ENCODE measurements around the gene CWF19L1. TPM values are rescaled to one million over a fixed set of nuclear protein-coding genes. Genes with fewer than 3 reads are reported as not detected.
A peak's percentile ranks its signal among the peaks of the same experiment; 100 is the strongest.

The CWF19L1 gene
- total and polyA plus RNA-seq, 2 of the 13 experiments (the other 11 are each of a cell fraction or from before 2014, with no cell fraction given), result 13.6 to 42.1 TPM

GRCh38 chr10:100186253-100187212 lies 80.9 kb downstream of the CWF19L1 start (continued):
- TF ChIP-seq, protein P1, sequence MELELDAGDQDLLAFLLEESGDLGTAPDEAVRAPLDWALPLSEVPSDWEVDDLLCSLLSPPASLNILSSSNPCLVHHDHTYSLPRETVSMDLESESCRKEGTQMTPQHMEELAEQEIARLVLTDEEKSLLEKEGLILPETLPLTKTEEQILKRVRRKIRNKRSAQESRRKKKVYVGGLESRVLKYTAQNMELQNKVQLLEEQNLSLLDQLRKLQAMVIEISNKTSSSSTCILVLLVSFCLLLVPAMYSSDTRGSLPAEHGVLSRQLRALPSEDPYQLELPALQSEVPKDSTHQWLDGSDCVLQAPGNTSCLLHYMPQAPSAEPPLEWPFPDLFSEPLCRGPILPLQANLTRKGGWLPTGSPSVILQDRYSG (CRISPR knock-in tag; IDR thresholded peaks at IDR 0.05), result no peak
- TF ChIP-seq, protein P2, sequence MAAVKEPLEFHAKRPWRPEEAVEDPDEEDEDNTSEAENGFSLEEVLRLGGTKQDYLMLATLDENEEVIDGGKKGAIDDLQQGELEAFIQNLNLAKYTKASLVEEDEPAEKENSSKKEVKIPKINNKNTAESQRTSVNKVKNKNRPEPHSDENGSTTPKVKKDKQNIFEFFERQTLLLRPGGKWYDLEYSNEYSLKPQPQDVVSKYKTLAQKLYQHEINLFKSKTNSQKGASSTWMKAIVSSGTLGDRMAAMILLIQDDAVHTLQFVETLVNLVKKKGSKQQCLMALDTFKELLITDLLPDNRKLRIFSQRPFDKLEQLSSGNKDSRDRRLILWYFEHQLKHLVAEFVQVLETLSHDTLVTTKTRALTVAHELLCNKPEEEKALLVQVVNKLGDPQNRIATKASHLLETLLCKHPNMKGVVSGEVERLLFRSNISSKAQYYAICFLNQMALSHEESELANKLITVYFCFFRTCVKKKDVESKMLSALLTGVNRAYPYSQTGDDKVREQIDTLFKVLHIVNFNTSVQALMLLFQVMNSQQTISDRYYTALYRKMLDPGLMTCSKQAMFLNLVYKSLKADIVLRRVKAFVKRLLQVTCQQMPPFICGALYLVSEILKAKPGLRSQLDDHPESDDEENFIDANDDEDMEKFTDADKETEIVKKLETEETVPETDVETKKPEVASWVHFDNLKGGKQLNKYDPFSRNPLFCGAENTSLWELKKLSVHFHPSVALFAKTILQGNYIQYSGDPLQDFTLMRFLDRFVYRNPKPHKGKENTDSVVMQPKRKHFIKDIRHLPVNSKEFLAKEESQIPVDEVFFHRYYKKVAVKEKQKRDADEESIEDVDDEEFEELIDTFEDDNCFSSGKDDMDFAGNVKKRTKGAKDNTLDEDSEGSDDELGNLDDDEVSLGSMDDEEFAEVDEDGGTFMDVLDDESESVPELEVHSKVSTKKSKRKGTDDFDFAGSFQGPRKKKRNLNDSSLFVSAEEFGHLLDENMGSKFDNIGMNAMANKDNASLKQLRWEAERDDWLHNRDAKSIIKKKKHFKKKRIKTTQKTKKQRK (IDR thresholded peaks at IDR 0.05; ENCODE audit: low read length), result no peak
- TF ChIP-seq FOSL1 (CRISPR knock-in tag; IDR thresholded peaks at IDR 0.05; ENCODE audit: borderline replicate concordance), result no peak
- TF ChIP-seq, protein P3, sequence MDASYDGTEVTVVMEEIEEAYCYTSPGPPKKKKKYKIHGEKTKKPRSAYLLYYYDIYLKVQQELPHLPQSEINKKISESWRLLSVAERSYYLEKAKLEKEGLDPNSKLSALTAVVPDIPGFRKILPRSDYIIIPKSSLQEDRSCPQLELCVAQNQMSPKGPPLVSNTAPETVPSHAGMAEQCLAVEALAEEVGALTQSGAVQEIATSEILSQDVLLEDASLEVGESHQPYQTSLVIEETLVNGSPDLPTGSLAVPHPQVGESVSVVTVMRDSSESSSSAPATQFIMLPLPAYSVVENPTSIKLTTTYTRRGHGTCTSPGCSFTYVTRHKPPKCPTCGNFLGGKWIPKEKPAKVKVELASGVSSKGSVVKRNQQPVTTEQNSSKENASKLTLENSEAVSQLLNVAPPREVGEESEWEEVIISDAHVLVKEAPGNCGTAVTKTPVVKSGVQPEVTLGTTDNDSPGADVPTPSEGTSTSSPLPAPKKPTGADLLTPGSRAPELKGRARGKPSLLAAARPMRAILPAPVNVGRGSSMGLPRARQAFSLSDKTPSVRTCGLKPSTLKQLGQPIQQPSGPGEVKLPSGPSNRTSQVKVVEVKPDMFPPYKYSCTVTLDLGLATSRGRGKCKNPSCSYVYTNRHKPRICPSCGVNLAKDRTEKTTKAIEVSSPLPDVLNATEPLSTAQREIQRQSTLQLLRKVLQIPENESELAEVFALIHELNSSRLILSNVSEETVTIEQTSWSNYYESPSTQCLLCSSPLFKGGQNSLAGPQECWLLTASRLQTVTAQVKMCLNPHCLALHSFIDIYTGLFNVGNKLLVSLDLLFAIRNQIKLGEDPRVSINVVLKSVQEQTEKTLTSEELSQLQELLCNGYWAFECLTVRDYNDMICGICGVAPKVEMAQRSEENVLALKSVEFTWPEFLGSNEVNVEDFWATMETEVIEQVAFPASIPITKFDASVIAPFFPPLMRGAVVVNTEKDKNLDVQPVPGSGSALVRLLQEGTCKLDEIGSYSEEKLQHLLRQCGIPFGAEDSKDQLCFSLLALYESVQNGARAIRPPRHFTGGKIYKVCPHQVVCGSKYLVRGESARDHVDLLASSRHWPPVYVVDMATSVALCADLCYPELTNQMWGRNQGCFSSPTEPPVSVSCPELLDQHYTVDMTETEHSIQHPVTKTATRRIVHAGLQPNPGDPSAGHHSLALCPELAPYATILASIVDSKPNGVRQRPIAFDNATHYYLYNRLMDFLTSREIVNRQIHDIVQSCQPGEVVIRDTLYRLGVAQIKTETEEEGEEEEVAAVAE (CRISPR knock-in tag; IDR thresholded peaks at IDR 0.05; ENCODE audit: borderline replicate concordance), result no peak; the same call in 1 of the 2 replicates
- no peak for TF ChIP-seq TOPORS (CRISPR knock-in tag; IDR thresholded peaks at IDR 0.05)
- TF ChIP-seq ZNF746 (CRISPR knock-in tag; IDR thresholded peaks at IDR 0.05), result peak; percentile 46; the same call in 1 of the 2 replicates
- no peak for TF ChIP-seq ZNF24 (IDR thresholded peaks at IDR 0.05)
- TF ChIP-seq, protein P4, sequence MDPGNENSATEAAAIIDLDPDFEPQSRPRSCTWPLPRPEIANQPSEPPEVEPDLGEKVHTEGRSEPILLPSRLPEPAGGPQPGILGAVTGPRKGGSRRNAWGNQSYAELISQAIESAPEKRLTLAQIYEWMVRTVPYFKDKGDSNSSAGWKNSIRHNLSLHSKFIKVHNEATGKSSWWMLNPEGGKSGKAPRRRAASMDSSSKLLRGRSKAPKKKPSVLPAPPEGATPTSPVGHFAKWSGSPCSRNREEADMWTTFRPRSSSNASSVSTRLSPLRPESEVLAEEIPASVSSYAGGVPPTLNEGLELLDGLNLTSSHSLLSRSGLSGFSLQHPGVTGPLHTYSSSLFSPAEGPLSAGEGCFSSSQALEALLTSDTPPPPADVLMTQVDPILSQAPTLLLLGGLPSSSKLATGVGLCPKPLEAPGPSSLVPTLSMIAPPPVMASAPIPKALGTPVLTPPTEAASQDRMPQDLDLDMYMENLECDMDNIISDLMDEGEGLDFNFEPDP (CRISPR knock-in tag; conservative IDR thresholded peaks at IDR 0.05), result no peak
- TF ChIP-seq, protein P5, sequence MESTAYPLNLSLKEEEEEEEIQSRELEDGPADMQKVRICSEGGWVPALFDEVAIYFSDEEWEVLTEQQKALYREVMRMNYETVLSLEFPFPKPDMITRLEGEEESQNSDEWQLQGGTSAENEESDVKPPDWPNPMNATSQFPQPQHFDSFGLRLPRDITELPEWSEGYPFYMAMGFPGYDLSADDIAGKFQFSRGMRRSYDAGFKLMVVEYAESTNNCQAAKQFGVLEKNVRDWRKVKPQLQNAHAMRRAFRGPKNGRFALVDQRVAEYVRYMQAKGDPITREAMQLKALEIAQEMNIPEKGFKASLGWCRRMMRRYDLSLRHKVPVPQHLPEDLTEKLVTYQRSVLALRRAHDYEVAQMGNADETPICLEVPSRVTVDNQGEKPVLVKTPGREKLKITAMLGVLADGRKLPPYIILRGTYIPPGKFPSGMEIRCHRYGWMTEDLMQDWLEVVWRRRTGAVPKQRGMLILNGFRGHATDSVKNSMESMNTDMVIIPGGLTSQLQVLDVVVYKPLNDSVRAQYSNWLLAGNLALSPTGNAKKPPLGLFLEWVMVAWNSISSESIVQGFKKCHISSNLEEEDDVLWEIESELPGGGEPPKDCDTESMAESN (CRISPR knock-in tag; conservative IDR thresholded peaks at IDR 0.05), result no peak
- peak; percentile 70; the same call in 1 of the 2 replicates for TF ChIP-seq KDM5A (IDR thresholded peaks at IDR 0.05; ENCODE audit: borderline replicate concordance, low read length)
- no peak for TF ChIP-seq NR1H2 (CRISPR knock-in tag; IDR thresholded peaks at IDR 0.05; ENCODE audit: borderline replicate concordance, low read depth)
- TF ChIP-seq SUZ12 (IDR thresholded peaks at IDR 0.05; ENCODE audit: low read depth, low read length), result no peak
- TF ChIP-seq POLR2G (IDR thresholded peaks at IDR 0.05; ENCODE audit: low read depth, low read length), result no peak
- TF ChIP-seq DMAP1 (CRISPR knock-in tag; IDR thresholded peaks at IDR 0.05), result peak; percentile 20; the same call in 1 of the 2 replicates
- TF ChIP-seq ZNF570 (CRISPR knock-in tag; IDR thresholded peaks at IDR 0.05; ENCODE audit: borderline replicate concordance), result no peak
- no peak; the same call in 1 of the 2 replicates for TF ChIP-seq ZNF430 (CRISPR knock-in tag; IDR thresholded peaks at IDR 0.05)

All from HepG2 (cell line).